ENCODE results near the gene YBEY. TPM values are rescaled to one million over a fixed set of nuclear protein-coding genes. Genes with fewer than 3 reads are reported as not detected.

YBEY gene
- total RNA-seq, 1 experiment from 2014 or later, result 23.2 TPM

GRCh38 chr21:46325073-46325912 is 39.2 kb downstream of the YBEY start:
- DNase-seq (ENCODE audit: extremely low read depth, low read depth), result peak; percentile 33

- no peak for DNase-seq (ENCODE audit: extremely low read depth, low read depth)
These were observed 40.1 kb downstream of the YBEY start for GRCh38 chr21:46326110-46326703.

GRCh38 chr21:46327711-46328110 is 41.6 kb downstream of the YBEY start:
- no peak for DNase-seq (ENCODE audit: extremely low read depth, low read depth)

GRCh38 chr21:46328151-46328550 is 42.0 kb downstream of the YBEY start:
- DNase-seq (ENCODE audit: extremely low read depth, low read depth), result no peak

GRCh38 chr21:46329796-46330195 is 43.7 kb downstream of the YBEY start:
- DNase-seq (ENCODE audit: extremely low read depth, low read depth), result no peak

- DNase-seq (ENCODE audit: extremely low read depth, low read depth), result no peak
These were observed 48.4 kb downstream of the YBEY start for GRCh38 chr21:46334351-46335140.

GRCh38 chr21:46336603-46337002 is 50.5 kb downstream of the YBEY start:
- DNase-seq (ENCODE audit: extremely low read depth, low read depth), result no peak

GRCh38 chr21:46340998-46341397 is 54.9 kb downstream of the YBEY start:
- DNase-seq (ENCODE audit: extremely low read depth, low read depth), result no peak

- DNase-seq (ENCODE audit: extremely low read depth, low read depth), result no peak
These were observed 58.2 kb downstream of the YBEY start for GRCh38 chr21:46344219-46344915.

GRCh38 chr21:46345861-46346260 is 59.7 kb downstream of the YBEY start:
- DNase-seq (ENCODE audit: extremely low read depth, low read depth), result no peak

GRCh38 chr21:46346296-46347202 is 60.4 kb downstream of the YBEY start:
- DNase-seq (ENCODE audit: extremely low read depth, low read depth), result no peak

- DNase-seq (ENCODE audit: extremely low read depth, low read depth), result no peak
These were observed 61.0 kb downstream of the YBEY start for GRCh38 chr21:46347203-46347550.

Other genes with a start within 250 kb of the YBEY start
- gene COL6A2, start 188.2 kb upstream of the YBEY start, total RNA-seq (2014; rRNA removed; shearing (Covaris generic)), result 3.6 and 4.0 TPM in 2 replicates
- 0.22 TPM in 1 of 2 replicates, not detected in the other for gene FTCD, start 130.8 kb upstream of the YBEY start, total RNA-seq (2014; rRNA removed; shearing (Covaris generic))
- gene SPATC1L, start 101.9 kb upstream of the YBEY start, total RNA-seq (2014; rRNA removed; shearing (Covaris generic)), result 6.2 and 10.3 TPM in 2 replicates
- gene LSS, start 57.6 kb upstream of the YBEY start, total RNA-seq (2014; rRNA removed; shearing (Covaris generic)), result 5.3 and 6.0 TPM in 2 replicates
- gene MCM3AP, start 731 bp upstream of the YBEY start, total RNA-seq (2014; rRNA removed; shearing (Covaris generic)), result 28.9 and 38.8 TPM in 2 replicates
- 4.4 TPM in 2 replicates for gene C21orf58, start 37.5 kb downstream of the YBEY start, total RNA-seq (2014; rRNA removed; shearing (Covaris generic))
- gene PCNT, start 37.8 kb downstream of the YBEY start, total RNA-seq (2014; rRNA removed; shearing (Covaris generic)), result 11.1 and 14.1 TPM in 2 replicates
- 13.7 and 14.8 TPM in 2 replicates for gene DIP2A, start 172.5 kb downstream of the YBEY start, total RNA-seq (2014; rRNA removed; shearing (Covaris generic))